GM10847 (cell line): ENCODE results near the gene GLRX.

Experiments used
- POLR2A ChIP-seq: IDR thresholded peaks from 2 replicates; pipeline ENCODE4 v1.6.1; 2011; ENCODE audit not compliant: insufficient read length; ENCODE audit errors: extremely low read depth

The GLRX gene

DNA sequence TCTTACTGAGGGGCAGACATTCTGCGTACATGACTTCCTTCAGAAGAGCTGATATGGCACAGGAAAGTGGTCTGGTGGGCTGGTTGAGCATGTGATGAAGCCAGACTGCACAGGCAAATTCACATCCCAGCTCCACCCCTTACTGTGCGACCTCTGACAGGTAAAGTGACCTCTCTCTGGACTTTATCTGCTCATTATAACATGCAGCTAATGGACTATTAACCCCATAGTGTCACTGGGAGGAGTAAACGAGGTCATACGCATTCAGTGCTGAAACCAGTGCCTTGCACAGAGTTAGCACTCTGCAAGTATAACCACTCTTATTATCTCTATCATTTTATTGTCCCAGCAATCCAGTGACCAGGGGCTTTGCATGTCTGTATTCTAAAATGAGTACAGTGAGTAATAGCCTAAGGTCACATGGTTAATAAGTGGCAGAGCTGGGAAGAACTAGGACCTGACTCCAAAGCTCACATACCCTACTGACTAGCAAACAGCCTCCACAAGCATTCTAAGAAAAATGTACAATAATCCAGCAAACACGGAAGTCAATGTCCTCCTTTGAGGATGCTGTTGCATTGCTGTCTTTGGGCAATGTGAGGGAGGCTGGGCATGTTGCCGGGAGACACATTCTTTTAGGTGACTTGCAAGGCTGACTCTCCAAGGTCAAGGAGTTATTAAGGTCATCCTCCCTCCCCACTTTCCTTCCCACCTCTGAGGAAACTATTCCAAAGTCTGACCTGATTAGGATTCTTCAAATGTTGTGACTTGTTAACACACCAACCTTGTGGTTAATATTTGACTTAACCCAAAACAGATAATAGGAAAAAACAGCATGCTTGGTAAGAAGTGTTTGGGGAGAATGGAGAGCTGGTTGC is 19.0 kb downstream of the GLRX start:
- TF ChIP-seq POLR2A, result no peak

GRCh38 chr5:95801961-95802360 is 20.6 kb downstream of the GLRX start:
- no peak for TF ChIP-seq POLR2A

- no peak for TF ChIP-seq POLR2A
Observed at GRCh38 chr5:95801532-95801931, 21.0 kb downstream of the GLRX start.

GRCh38 chr5:95800553-95800952 is 22.0 kb downstream of the GLRX start:
- TF ChIP-seq POLR2A, result no peak

DNA sequence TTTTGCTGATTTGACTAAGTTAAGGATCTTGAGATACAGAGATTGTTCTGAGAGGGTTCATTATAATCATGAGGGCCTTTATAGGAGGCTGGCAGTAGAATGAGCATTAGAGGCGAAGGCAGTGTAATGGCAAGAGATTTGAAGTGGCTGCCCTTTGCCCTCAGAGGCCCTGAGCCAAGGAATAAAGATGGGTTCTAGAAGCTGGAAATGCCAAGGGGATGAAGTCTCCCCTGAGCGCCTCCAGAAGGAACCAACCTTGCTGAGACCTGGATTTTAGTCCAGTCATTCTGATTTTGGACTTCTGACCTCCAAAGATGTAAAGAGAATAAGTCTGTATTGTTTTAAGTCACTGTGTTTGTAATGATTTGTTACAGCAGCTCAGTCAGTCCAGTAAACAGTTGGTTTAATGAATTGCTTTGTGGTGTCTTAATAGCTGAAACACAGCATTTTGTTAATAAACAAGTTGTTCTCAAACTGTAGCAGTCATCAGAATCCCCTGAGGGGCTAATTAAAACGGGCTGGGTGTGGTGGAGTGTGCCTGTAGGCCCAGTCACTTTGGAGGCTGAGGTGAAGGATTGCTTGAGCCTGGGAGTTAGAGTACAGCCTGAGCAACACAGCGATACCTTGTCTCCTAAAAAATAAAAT is 23.2 kb downstream of the GLRX start:
- no peak for TF ChIP-seq POLR2A

- TF ChIP-seq POLR2A, result no peak
Observed at GRCh38 chr5:95798545-95798944, 24.0 kb downstream of the GLRX start.

GRCh38 chr5:95798048-95798447 is 24.5 kb downstream of the GLRX start:
- no peak for TF ChIP-seq POLR2A

GRCh38 chr5:95797301-95797700 is 25.2 kb downstream of the GLRX start:
- TF ChIP-seq POLR2A, result no peak

GRCh38 chr5:95794070-95794516 is 28.4 kb downstream of the GLRX start:
- no peak for TF ChIP-seq POLR2A

DNA sequence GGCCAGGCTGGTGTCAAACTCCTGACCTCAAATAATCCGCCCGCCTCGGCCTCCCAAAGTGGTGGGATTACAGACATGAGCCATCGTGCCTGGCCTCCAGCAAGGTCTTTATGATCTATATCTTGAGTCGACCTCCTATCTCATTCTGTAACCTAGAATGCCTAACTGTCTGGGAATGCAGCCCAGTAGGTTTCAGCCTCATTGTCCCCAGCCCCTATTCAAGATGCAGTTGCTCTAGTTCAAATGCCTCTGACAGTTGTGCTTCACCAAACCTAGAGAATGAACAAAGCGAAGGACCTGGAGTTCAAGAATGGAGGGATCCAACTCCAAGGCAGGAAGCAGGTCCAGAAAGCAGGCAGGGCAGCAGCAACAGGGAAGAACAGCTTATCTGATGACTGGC is 30.8 kb downstream of the GLRX start:
- no peak for TF ChIP-seq POLR2A

DNA sequence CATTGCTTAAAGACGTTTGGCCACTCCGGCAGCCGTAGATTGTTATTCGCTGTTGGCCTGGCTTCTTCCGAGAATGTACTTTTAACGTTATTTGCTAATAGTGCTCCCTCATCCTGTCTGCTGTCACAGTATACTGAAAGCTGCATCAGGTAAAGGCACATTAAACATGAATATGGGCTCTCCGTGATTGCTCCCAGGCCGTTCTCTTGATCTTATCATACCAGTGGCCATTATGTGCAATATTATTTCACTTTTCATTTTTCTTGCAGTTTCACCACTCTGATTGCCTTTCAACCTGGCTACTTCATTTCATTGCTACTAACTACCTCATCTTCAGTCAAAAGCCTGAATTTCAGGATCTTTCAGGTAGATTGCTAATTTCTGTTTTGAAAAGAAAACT is 34.0 kb downstream of the GLRX start:
- no peak for TF ChIP-seq POLR2A

DNA sequence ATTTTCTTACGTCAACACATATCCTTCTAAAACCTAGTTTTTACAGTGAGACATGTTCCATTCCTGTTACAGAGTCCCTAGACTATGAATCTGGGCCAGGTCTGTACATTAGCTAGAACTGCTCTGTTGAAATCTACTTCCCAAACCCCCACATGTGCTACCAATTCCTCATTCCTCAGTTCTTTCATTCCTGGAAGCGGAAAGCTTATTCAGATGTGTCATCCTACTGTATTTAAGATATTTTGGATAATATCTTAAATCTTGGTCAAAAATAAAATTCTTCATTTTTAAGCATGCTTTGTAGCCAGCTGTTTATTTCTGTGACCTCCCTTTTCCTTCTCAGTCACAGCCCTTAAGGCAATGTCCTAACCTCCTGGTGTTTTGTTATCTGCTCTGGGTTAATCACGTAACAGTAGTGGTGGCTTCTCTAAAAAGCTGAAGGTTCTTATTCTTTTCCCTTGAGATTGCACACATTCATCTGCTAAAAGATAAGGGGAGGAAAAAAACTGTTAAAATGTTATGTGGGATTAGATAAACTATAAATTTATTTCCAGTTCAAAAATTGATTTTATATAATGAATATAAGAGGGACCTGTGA is 35.6 kb downstream of the GLRX start:
- TF ChIP-seq POLR2A, result no peak

DNA sequence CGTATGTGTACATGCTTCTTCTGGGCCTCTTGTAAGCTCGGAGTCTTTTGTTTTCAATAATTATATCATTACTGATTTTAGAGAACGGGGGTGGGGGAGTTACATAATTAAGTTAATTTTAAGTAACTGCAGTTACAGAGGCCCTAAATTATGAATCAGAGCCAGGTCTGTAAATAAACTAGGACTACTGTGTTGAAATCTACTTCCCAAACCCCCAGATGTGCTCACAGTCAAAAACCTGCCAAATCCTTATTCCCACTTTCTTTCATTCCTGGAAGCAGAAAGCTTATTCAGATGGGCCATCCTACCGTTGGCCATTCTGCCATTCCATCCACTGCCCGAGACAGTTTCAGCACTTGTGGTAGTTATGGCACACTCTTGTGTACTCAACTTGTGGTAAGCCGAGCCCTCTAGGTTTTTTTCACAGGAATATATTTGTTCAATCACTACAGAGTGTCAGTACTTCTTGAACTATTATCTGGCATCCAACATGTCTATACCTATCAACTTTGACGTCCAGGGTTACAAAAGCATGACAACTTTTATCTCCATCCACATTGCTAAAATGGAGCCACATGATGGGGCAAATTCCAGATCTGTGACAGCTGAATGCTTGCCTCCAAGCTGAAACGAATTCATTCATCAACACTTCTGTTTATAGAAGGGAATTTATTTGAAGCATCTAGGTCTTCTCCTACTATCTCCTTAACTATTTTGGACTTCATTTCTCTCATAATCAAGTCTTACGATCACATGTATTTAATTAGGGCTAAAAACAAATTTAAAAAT is 37.8 kb downstream of the GLRX start:
- TF ChIP-seq POLR2A, result no peak

DNA sequence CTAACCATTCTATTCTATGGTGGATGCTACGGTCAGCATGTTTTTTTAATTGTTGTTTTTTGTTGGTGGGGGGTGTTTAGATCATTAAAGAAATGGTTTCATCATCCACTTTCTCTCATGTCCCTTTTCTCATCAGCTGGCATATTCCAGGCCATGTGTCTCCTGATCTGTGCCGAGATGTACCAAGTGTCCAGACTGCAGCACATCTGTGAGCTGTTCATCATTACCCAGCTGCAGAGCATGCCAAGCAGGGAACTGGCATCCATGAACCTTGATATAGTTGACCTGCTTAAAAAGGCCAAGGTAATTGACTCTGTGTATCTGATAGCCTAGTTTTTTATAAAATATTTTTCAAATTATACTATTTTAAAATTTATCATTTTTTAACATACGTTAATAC is 38.9 kb downstream of the GLRX start:
- TF ChIP-seq POLR2A, result no peak

- TF ChIP-seq POLR2A, result no peak
Observed at GRCh38 chr5:95782181-95782580, 40.3 kb downstream of the GLRX start.
